HG03060 (cell line): ENCODE measurements around the gene MAPK10.

Source experiments
- ATAC-seq: cut with Tn5 transposase; IDR thresholded peaks from one replicate; pipeline ENCODE4 v1.9.1; 2021; ENCODE audit warnings: low read depth, moderate number of reproducible peaks; ENCODE audit not compliant: unreplicated experiment

Gene MAPK10

GRCh38 chr4:85952528-85952927, 407.3 kb downstream of the MAPK10 start:
- ATAC-seq, result no peak

- ATAC-seq, result no peak
Observed at GRCh38 chr4:85951099-85951498, 408.8 kb downstream of the MAPK10 start.

GRCh38 chr4:85946821-85947220, 413.0 kb downstream of the MAPK10 start:
- ATAC-seq, result no peak

- ATAC-seq, result no peak
Observed at GRCh38 chr4:85942107-85942506, 417.7 kb downstream of the MAPK10 start.

GRCh38 chr4:85940151-85940550, 419.7 kb downstream of the MAPK10 start:
- ATAC-seq, result no peak
